ENCODE results near the gene RAB14.
"Not testable (repeated sequence)": the region's sequence is repeated elsewhere in the genome, so short reads cannot be mapped to it uniquely, and the experiment has no call there.

The RAB14 gene

DNA sequence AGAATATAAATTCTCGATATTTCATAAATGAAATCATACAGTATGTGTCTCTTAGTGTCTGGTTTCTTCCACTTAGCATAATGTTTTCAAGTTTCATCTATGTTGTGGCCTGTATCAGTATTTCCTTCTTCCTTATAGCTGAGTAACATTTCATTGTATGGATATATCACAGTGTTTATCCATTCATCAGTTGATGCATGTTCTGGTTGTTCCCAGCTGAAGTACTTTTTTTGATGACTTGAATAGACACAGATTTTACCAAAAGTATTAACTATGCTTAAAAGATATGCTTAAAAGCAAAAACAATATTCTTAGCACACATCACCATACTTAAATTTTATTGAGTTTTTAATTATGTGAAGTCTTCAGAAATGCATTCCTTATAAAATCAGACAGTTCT lies 12.7 kb downstream of the RAB14 start:
- no peak for DNase-seq

- no peak for DNase-seq
These were observed 13.9 kb downstream of the RAB14 start for GRCh38 chr9:121187636-121188305.

- DNase-seq, result no peak
These were observed 15.8 kb downstream of the RAB14 start for GRCh38 chr9:121185774-121186403.

DNA sequence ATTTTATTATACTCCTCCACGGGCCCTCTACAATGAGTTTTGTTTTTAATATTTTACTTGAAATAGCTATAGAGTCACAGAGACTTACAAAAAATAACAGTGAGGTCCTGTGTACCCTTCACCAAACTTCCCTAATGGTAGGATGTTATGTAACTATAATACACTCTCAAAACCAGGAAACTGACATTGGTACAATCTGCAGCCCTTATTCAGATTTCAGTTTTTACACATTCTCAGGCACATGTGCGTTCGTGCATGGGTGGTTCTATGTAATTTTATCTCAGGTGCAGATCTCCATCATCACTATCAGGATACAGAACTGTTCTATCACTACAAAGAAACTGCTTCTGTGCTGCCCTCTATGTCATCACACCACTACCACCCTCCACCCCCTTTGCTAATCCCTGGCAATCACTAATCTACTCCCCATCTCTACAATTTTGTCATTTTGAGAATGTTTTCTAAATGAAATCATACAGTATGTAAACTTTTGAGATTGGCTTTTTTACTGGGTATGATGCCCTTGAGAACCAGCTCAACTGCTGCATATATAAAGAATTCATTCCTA lies 16.4 kb downstream of the RAB14 start:
- DNase-seq, result no peak

GRCh38 chr9:121184463-121184862 lies 17.2 kb downstream of the RAB14 start:
- DNase-seq, result no peak

DNA sequence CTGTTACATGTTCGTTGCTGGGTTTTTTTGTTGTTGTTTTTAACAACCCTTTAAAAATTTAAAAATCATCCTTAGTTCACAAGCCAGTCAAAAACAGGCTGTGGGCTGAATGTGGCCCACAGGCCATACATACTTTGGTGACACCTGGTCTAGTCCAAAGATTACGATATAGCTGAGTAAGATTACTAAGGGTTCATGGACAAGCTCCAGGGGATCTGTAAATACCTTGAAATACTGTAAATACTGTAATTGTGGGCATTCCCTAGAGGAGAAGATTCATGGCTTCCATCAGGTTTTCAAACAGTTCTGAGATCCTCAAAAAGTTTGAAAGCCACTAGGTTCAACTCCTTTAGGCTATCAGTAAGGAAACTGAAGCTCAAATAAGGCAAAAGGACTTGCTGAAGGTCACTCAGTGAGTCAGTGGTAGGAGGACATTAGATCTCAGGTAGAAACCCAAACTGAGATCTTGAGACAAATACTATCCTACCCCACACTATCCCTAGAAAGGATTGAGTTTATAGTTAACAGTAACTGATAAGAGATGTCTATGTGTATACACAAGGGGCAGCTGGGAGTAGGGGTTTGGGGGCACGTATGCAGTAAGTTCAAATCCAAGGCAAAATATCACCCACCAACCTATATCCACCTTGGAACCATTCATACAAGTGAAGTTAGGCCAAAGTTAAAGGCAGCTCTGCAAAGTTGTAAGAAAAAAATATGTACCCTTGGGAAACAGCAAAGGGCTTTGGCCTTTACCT lies 17.8 kb downstream of the RAB14 start:
- no peak for DNase-seq

DNA sequence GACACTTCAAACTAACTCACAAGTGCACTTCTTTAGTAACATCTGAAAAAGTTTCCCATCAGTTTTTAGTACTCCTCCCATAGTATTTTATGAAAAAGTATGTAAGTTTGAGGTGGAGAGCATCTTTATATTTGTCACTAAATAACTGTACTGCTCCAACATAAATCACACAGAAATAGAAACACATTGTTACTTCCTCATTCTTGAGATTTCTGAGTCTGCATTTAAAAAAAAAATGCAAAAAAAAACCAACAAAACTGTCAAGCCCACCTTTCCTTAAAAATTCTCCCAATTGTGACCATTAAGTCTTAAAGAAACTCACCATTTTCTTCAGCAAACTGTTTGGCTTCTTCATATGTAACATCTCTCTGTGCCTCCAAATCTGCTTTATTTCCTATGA lies 18.7 kb downstream of the RAB14 start:
- DNase-seq, result no peak

DNA sequence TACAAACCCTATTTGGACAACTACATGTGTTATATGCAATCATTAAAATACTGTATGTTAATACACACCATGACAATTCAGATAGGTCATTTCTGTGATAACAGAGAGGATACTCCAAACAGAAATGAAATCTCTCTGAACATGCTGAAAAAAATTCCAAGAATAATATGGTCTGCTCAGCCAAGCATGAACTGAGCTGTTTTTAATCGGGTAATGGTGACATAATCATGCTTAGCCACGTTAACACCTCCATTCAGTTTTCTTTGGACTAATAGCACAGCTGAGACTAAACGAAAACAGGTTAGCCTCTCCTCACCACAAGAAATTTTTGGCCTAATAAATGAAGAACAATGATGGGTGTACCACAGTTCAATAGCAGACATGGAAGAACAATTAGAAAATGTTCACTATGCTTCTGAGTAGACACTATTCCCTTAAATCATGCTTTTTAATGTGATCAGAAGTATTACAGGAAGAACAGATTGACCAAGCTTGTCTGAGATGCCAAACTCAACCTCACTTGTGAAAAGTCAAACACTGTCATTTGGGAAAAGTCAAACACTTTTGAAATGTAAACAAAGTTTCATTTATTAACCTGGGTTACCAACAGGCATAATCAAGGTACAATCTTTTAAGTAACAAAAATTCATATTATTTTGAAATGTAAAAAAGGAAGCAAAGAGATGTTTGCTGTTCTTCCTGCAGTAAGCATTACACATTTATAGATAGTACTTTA lies 19.4 kb downstream of the RAB14 start:
- no peak for DNase-seq

- no peak for DNase-seq
These were observed 21.6 kb downstream of the RAB14 start for GRCh38 chr9:121179930-121180681.

- DNase-seq, result not testable (repeated sequence)
These were observed 22.3 kb downstream of the RAB14 start for GRCh38 chr9:121179373-121179721.

DNA sequence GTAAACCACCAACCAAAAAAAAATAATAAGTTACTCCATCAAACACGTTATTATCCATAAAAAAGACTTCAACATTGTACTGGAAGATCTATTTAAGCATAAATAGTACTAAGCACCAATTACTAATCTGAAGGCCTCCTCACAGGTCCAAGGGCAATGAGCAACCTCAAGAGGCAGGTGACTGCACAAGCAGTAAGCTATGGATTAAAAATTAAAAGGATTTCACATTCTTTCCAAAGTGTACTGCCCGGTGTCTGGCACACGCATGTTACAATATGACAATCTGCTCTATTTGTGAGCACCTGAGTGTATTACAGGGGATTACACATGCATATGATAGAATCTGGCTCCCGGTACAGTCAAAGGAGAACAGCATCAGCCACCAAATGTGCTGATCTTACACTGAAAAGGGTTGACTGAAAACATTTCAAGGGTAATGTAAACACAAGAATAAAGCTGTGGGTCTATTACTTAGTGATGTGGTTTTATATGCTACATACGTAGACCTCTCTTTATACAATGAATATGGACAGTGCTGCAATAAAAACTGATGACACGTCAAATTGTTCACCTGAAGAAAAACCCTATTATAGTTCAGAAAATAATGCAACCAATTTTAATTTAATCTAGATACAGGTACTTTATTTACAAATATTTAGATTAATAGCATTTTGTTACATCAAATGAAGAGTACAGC lies 22.8 kb downstream of the RAB14 start:
- DNase-seq, result no peak

DNA sequence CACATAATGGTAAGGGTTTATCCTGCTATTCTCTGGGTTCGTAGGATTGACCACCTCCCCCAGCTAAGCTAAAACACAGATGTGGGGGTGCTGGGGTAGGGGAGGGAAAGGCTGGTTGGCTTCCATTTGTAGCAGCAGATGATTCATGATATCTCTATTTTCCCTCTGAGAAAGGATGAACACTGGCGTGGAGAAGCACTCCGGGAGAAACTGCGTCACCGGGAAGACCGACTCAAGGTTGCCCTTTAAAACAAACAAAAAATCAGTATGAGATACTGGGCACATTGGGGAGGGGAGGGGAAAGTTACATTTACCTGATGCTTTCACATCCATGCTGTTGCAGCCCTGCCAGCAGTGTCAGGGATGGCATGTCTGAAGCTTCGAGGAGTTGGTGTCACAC lies 28.2 kb downstream of the RAB14 start:
- no peak for DNase-seq

DNA sequence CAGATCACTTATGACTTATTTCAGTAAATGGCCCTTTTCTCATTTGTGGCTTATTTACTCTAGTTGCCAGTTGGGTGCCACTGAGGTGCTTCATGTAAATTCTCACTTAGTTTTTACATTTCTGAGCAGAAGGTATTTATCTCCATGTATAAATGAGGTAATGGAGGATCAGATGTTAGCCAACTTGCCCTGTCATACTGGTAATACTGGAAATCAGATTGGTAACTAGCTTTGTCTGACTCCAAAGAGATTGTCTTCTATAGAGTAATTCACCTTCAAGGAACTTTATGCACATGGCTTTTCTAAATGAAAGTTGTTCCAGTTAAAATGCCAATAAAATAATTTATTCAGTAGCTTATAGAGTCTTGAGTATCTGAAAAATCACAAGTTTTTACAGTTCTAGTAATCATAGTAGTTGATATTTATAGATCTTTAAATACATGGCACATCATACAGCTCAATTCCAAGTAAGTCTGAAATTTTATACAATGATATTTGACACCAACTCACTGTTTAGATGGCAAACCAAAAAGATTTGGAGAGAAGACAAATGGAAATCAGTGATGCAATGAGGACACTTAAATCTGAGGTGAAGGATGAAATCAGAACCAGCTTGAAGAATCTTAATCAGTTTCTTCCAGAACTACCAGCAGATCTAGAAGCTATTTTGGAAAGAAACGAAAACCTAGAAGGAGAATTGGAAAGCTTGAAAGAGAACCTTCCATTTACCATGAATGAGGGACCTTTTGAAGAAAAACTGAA lies 28.8 kb downstream of the RAB14 start:
- DNase-seq, result no peak

DNA sequence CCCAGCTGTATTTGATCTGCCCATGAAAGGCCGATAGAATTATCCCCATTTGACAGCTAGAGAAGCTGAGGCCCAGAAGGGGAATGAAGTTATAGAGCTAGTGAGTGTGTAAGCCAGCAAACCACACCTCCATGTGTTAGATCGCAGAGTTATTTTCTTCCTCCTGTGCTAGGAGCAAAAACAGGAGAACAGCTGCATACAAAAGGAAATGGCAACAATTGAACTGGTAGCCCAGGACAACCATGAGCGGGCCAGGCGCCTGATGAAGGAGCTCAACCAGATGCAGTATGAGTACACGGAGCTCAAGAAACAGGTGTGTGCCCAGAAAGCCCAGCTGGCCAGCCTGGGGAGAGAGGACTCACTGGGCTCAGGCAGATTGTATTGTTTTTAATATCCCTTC lies 30.4 kb downstream of the RAB14 start:
- no peak for DNase-seq

DNA sequence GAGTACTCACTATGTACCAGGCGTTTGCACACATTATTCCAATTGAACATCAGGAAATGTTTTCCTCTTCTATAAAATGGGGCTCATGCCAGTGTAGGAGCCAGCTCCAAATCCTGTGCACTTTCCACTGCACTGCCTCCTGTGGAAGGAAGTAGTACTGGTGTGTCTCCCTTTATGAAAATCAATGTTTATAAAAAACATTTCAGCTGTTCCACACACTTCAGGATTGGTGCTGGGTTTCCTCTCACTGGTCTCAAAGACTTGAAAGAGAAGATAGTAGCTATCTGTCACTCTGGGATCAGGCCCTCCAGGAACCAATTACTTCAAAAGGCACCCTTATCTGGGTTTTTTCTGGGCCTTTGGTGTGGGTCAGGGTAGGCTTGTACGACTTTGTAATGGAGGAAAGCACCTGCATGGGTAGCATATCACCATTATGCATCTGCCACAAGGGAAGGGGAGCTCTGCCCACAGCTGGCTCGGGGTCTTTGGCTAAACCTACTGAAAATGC lies 32.5 kb downstream of the RAB14 start:
- no peak for DNase-seq

DNA sequence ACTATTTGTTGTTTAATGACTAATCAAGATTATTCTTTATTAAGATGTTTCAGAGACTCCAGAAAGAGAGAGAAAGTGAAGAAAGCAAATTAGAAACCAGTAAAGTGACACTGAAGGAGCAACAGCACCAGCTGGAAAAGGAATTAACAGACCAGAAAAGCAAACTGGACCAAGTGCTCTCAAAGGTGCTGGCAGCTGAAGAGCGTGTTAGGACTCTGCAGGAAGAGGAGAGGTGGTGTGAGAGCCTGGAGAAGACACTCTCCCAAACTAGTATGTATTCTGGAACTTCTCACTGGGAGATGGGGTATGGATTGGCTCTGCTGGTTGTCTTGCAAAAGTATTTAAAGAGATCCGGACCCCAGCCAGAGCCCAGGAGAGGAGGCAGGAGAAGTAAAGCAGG lies 33.6 kb downstream of the RAB14 start:
- DNase-seq, result no peak

DNA sequence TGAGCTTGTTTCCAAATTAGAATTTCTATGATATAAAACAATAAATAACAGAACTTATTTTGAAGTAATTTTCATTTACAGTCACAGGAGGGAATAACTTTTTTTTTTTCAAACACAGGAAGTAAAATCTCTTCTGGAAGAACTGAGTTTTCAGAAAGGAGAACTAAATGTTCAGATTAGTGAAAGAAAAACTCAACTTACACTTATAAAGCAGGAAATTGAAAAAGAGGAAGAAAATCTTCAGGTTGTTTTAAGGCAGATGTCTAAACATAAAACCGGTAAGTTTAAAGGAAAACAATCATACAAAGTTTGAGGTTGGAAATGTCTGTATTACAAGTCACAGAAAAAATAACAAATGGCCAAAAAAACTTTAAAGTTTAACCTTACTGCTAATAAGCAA lies 41.6 kb downstream of the RAB14 start:
- no peak for DNase-seq

- DNase-seq, result no peak
These were observed 43.7 kb downstream of the RAB14 start for GRCh38 chr9:121157939-121158338.

- DNase-seq, result no peak
These were observed 45.4 kb downstream of the RAB14 start for GRCh38 chr9:121156263-121156731.

DNA sequence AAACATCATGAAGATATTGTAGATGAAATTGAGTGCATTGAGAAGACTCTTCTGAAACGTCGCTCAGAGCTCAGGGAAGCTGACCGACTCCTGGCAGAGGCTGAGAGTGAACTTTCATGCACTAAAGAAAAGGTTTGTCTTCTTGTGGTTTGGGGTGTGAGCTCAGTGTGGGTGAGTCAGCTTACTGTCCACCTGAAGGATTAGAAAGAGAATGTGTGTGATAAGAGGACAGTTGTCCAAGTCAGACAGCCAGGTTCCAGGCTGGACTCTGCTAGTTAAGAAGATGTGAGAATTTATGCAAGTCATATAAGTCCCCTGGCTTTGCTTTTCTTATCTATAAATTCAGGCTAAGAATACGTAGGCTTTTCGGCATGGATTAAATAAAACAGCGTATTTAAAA lies 46.9 kb downstream of the RAB14 start:
- DNase-seq, result no peak

DNA sequence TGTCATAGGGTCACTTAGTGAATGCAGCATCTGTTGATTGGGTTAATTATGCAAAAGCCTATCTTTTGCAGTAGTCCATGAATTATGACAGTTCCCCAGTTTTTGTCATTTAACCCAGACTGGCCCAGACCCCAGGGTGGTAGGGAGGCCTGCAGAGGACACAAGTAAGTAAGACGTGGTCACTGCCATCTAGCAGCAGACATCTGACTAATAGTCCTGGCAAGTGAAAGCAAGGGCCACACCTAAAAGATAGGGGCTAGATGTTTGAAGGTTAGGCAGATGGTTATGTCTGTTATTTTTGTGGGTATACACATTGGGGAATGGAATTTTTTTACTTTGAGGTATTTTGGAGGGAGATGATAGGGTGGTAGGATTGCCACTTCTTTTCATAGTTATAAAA lies 48.0 kb downstream of the RAB14 start:
- no peak for DNase-seq

Data from activated CD8-positive, alpha-beta memory T cell treated with anti-CD3 and anti-CD28 coated beads for 24 hours (primary cell).